Keratinocyte (primary cell): ENCODE measurements around the gene MEIS2. TPM values are rescaled to one million over a fixed set of nuclear protein-coding genes. Genes with fewer than 3 reads are reported as not detected.

Source experiments
- DNase-seq: peaks from one replicate; pipeline ENCODE4 v3.0.0-alpha.2; 2011; ENCODE audit warnings: low read depth, missing footprints, low spot score
- FAIRE-seq: peaks from 2 replicates; lab custom pipeline; 2011; peaks lifted over from hg19 to GRCh38; lab: Jason Lieb, UNC
- H2AFZ ChIP-seq: 2 replicates; pipeline ENCODE4 v1.6.0; 2012; ENCODE audit warnings: low read length, control low read depth, inconsistent platforms; ENCODE audit not compliant: control insufficient read depth
- H3K27ac ChIP-seq: 2 replicates; pipeline ENCODE4 v1.5.1; 2011; ENCODE audit warnings: low read length; ENCODE audit not compliant: control insufficient read depth, insufficient read depth
- H3K27me3 ChIP-seq: 3 replicates; pipeline ENCODE4 v1.6.0; 2011; ENCODE audit warnings: low read length; ENCODE audit not compliant: control insufficient read depth, insufficient read depth; ENCODE audit errors: extremely low read depth
- H3K36me3 ChIP-seq, 2 experiments: 2 replicates in 1 of 2; 3 replicates in 1 of 2; pipeline ENCODE4 v1.5.1; 2011; ENCODE audit warnings: low read length in 2 of 2, mild to moderate bottlenecking in 1 of 2; ENCODE audit not compliant: control insufficient read depth in 2 of 2, insufficient read depth in 2 of 2; ENCODE audit errors: extremely low read depth in 1 of 2
- H3K4me1 ChIP-seq: 3 replicates; pipeline ENCODE4 v1.5.1; 2011; ENCODE audit warnings: low read length; ENCODE audit not compliant: control insufficient read depth, insufficient read depth; ENCODE audit errors: extremely low read depth
- H3K4me2 ChIP-seq: 3 replicates; pipeline ENCODE4 v1.6.0; 2011; ENCODE audit warnings: low read depth, low read length; ENCODE audit not compliant: control insufficient read depth, insufficient read depth; ENCODE audit errors: extremely low read depth
- H3K4me3 ChIP-seq, 3 experiments: fragments of 200-600 bp in 1 of 3; sonication (generic) in 1 of 3; 2 replicates in 2 of 3; 3 replicates in 1 of 3; pipeline ENCODE4 v1.5.1; 2011 to 2016; ENCODE audit warnings: low read length in 3 of 3, mild to moderate bottlenecking in 3 of 3, control low read depth in 2 of 3, inconsistent platforms in 1 of 3, low read depth in 1 of 3, mixed read lengths in 1 of 3, mixed run types in 1 of 3, moderate library complexity in 1 of 3; ENCODE audit not compliant: control insufficient read depth in 2 of 3, insufficient read depth in 2 of 3; ENCODE audit errors: extremely low read depth in 1 of 3
- H3K79me2 ChIP-seq: 2 replicates; pipeline ENCODE4 v1.6.0; 2012; ENCODE audit warnings: low read length; ENCODE audit not compliant: control insufficient read depth, insufficient read depth
- H3K9ac ChIP-seq: 3 replicates; pipeline ENCODE4 v1.6.0; 2011; ENCODE audit warnings: low read length; ENCODE audit not compliant: control insufficient read depth, insufficient read depth; ENCODE audit errors: extremely low read depth
- H3K9me1 ChIP-seq: 3 replicates; pipeline ENCODE4 v1.6.0; 2011; ENCODE audit warnings: low read length; ENCODE audit not compliant: control insufficient read depth, insufficient read depth; ENCODE audit errors: extremely low read depth
- H3K9me3 ChIP-seq: 2 replicates; pipeline ENCODE4 v1.5.1; 2012; ENCODE audit warnings: low read depth, low read length; ENCODE audit not compliant: control insufficient read depth
- H4K20me1 ChIP-seq: 3 replicates; pipeline ENCODE4 v1.6.0; 2011; ENCODE audit warnings: low read length; ENCODE audit not compliant: control insufficient read depth, insufficient read depth; ENCODE audit errors: extremely low read depth
- EZH2 ChIP-seq: IDR thresholded peaks from one replicate; pipeline ENCODE4 v1.6.1; 2012; ENCODE audit warnings: inconsistent platforms, mild to moderate bottlenecking, low read length, moderate library complexity
- dilution Hi-C: fragments of 300-500 bp; cut with MboI; formaldehyde crosslinking; loops from one replicate; pipeline ENCODE4 v1.7.0; 2020; ENCODE audit warnings: low sequenced_read_pairs; ENCODE audit not compliant: extremely low pct_ligation_motif_present
- polyA plus RNA-seq, 5 experiments: library from polyadenylated mRNA; depleted of rRNA in 3 of 5; stranded (reverse) in 3 of 5; stranded (forward) in 1 of 5; unstranded in 1 of 5; fragments of >200 nt; gene quantifications; 1 replicate in 1 of 5; 2 replicates in 3 of 5; 3 replicates in 1 of 5; pipeline versions ENCODE4 v1.2.1 to v1.2.3, GENCODE V29; 2011 to 2012; ENCODE audit warnings: missing spikeins in 2 of 5, low read depth in 1 of 5, low replicate concordance in 1 of 5
- TF ChIP-seq, protein P1 (sequence below), 3 experiments: IDR thresholded peaks in 1 of 3; conservative IDR thresholded peaks in 1 of 3; optimal IDR thresholded peaks in 1 of 3; 2 replicates in 2 of 3; 3 replicates in 1 of 3; pipeline versions ENCODE3 to v1.5.1; 2011; ENCODE audit warnings: low read length in 3 of 3, mild to moderate bottlenecking in 3 of 3, moderate library complexity in 2 of 3, control low read depth in 1 of 3, inconsistent platforms in 1 of 3; ENCODE audit not compliant: insufficient read depth in 2 of 3; ENCODE audit errors: extremely low read depth in 1 of 3

MEIS2 gene
- polyA plus RNA-seq, 1 donor (not counting 4 experiments of a cell fraction or from before 2014, with no cell fraction given): 11.4 TPM

DNA sequence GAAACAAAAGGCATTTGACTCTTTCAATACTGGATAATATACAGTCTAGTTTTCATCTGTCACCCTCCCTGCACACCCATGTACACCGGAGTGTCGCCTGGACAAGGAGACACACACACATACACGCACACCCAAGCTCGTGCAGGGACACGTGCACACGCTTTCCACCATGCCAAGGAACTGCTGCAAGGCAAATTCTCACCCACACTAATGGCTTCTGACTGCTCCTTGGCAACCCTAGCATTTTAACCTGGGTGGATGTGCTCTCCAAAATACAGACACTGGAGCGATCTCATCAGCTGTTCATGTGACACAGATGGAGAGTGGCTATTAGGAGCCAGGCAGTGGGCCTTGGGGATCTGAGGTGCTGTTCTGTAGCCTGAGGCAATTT, 61.6 kb downstream of the MEIS2 start:
- Histone ChIP-seq H4K20me1 (no peaks in the 10 kb centered on the region), H3K4me1 (no peaks in the 10 kb centered on the region), H3K9me1 (no peaks in the 10 kb centered on the region), H3K9ac (no peak overlapping the region), H3K27me3 (no peaks in the 10 kb centered on the region), H3K4me2 (no peak overlapping the region), H3K36me3 (peaks cover 0 to 3% of the 10 kb centered on the region in 2 experiments), H3K4me3 (no peak overlapping the region), H3K27ac (no peak overlapping the region), H3K9me3 (no peaks in the 10 kb centered on the region), H2AFZ (no peak overlapping the region), H3K79me2 (no peaks in the 10 kb centered on the region)
- no peak for TF ChIP-seq EZH2
- TF ChIP-seq, protein P1, sequence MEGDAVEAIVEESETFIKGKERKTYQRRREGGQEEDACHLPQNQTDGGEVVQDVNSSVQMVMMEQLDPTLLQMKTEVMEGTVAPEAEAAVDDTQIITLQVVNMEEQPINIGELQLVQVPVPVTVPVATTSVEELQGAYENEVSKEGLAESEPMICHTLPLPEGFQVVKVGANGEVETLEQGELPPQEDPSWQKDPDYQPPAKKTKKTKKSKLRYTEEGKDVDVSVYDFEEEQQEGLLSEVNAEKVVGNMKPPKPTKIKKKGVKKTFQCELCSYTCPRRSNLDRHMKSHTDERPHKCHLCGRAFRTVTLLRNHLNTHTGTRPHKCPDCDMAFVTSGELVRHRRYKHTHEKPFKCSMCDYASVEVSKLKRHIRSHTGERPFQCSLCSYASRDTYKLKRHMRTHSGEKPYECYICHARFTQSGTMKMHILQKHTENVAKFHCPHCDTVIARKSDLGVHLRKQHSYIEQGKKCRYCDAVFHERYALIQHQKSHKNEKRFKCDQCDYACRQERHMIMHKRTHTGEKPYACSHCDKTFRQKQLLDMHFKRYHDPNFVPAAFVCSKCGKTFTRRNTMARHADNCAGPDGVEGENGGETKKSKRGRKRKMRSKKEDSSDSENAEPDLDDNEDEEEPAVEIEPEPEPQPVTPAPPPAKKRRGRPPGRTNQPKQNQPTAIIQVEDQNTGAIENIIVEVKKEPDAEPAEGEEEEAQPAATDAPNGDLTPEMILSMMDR (optimal IDR thresholded peaks at IDR 0.05 in 1 of 3, IDR thresholded peaks at IDR 0.05 in 1 of 3, conservative IDR thresholded peaks at IDR 0.05 in 1 of 3; ENCODE audit: extremely low read depth in 1 of 3, insufficient read depth in 2 of 3, low read length in 3 of 3): no peak
- dilution Hi-C loops: no loop called here
- FAIRE-seq: no peak
- no peak for DNase-seq

DNA sequence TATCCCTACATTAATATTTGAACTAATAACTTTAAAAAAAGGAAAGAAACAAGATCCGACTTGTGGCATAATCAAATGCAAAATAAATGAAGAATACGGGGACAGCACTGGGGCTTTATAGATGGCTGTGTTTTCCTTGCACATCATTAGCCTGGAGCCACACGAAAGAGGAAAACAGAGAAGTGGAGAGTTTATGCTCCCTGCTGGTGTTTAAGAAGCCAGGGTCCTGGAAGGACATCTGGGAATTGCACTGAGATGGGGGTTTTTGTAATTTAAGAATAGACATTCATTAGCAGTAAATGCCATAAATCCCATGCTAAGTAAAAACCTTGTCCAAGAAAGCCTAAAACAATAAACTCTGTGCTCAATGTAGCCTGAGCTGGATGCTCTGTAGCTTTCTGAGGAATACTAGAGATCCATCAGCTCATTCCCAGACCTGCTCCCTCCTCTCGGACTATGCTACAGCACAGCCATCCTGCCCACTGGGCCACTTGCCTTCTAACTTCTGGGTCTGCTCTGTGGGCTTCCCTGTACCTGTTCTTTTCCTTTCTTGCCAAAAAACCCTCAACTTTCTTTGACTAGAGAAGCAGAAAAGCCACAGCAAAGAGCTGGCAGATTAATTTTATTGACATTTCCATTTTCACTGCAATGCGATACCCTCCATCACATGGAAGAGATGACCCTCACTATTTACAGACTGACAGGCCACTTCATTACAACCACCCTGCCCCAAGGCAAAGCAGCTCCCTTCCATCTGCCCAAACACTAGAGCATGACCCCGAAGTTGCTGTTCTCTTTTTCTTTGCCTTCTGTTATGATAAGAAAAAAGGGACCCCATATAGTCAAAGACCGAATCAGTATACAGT, 62.3 kb downstream of the MEIS2 start:
- H2AFZ ChIP-seq: no peak overlapping the region
- no peaks in the 10 kb centered on the region for H3K27me3 ChIP-seq
- H3K27ac ChIP-seq: no peak overlapping the region
- H3K9ac ChIP-seq: no peak overlapping the region
- no peaks in the 10 kb centered on the region for H3K79me2 ChIP-seq
- no peaks in the 10 kb centered on the region for H3K4me1 ChIP-seq
- TF ChIP-seq, protein P1 (optimal IDR thresholded peaks at IDR 0.05 in 1 of 3, IDR thresholded peaks at IDR 0.05 in 1 of 3, conservative IDR thresholded peaks at IDR 0.05 in 1 of 3; ENCODE audit: extremely low read depth in 1 of 3, insufficient read depth in 2 of 3, low read length in 3 of 3): no peak
- no peak for TF ChIP-seq EZH2
- no peaks in the 10 kb centered on the region for H3K9me1 ChIP-seq
- DNase-seq (no peak), FAIRE-seq (no peak)
- no peaks in the 10 kb centered on the region for H4K20me1 ChIP-seq
- H3K36me3 ChIP-seq: peaks cover 0 to 3% of the 10 kb centered on the region in 2 experiments
- no peak overlapping the region for H3K4me2 ChIP-seq
- H3K9me3 ChIP-seq: no peaks in the 10 kb centered on the region
- dilution Hi-C loops: no loop called here
- no peak overlapping the region for H3K4me3 ChIP-seq
